AG04449 (cell line): ENCODE measurements around the gene WWP2.

Source experiments
- CTCF ChIA-PET: fragments of 350-600 bp; formaldehyde crosslinking; extraction: SDS; loops from one replicate; lab custom pipeline; 2021; ENCODE audit warnings: antibody characterized with exemption; lab: Yijun Ruan, JAX
- POLR2A ChIA-PET: fragments of 400-600, 350-600 bp; formaldehyde crosslinking; extraction: SDS; loops from one replicate; lab custom pipeline; 2020; ENCODE audit warnings: antibody characterized with exemption, inconsistent platforms; lab: Yijun Ruan, JAX
- DNase-seq: peaks from one replicate; pipeline ENCODE4 v3.0.0-alpha.2; 2010; ENCODE audit warnings: low read depth, low spot score
- H3K4me3 ChIP-seq: 2 replicates; pipeline ENCODE4 v1.5.1; 2011; ENCODE audit warnings: low read depth, mild to moderate bottlenecking, control low read depth, low read length
- TF ChIP-seq, protein P1 (sequence below): IDR thresholded peaks from one replicate; pipeline ENCODE4 v1.5.1; 2011; ENCODE audit warnings: mild to moderate bottlenecking, moderate library complexity, low read length, control low read depth, inconsistent platforms; ENCODE audit not compliant: insufficient read depth; ENCODE audit errors: missing control alignments

The WWP2 gene

DNA sequence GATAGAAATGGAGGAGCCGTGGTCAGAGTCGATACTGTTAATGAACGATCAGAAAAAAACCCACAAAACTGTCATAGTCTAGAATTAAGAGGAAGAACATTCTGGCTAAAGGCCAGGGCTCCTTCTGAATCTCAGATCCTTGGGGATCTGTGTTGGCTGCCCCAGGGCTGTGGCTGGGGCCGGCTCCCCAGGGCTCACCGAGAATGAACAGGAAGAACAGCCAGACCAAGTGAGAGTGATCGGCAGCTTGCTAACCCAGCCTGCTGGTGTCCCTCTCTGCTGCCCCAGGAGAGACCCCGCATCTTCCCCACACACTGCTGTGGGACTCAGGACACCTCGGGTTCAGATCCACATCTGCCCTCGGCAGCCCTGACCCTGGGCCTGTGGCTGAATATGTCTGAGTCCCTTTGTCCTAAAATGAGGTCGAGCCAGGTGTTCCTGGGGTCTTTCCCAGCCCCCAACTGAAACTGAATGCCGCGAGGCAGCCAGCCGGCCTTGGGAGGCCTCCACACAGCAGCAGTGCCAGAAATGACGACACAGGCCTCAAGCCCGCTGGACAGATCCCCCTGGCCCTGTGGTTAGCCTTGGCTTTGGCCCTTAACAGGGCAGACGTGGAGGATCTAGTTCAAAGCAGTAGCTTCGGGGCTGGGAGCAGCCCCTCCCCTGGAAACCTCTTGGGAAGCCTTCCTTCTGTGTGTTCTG is 165.1 kb downstream of the WWP2 start:
- ChIA-PET POLR2A (no interaction called here), CTCF (interaction anchor here (0.9 to 23.1 kb wide), 8 partner anchors 9 to 173 kb away, joined by 3 to 598 read pairs (median 6); partner anchors contain the start of gene NOB1)
- DNase-seq, result no peak
- TF ChIP-seq, protein P1, sequence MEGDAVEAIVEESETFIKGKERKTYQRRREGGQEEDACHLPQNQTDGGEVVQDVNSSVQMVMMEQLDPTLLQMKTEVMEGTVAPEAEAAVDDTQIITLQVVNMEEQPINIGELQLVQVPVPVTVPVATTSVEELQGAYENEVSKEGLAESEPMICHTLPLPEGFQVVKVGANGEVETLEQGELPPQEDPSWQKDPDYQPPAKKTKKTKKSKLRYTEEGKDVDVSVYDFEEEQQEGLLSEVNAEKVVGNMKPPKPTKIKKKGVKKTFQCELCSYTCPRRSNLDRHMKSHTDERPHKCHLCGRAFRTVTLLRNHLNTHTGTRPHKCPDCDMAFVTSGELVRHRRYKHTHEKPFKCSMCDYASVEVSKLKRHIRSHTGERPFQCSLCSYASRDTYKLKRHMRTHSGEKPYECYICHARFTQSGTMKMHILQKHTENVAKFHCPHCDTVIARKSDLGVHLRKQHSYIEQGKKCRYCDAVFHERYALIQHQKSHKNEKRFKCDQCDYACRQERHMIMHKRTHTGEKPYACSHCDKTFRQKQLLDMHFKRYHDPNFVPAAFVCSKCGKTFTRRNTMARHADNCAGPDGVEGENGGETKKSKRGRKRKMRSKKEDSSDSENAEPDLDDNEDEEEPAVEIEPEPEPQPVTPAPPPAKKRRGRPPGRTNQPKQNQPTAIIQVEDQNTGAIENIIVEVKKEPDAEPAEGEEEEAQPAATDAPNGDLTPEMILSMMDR, result no peak
- H3K4me3 ChIP-seq, result no peak overlapping the region

DNA sequence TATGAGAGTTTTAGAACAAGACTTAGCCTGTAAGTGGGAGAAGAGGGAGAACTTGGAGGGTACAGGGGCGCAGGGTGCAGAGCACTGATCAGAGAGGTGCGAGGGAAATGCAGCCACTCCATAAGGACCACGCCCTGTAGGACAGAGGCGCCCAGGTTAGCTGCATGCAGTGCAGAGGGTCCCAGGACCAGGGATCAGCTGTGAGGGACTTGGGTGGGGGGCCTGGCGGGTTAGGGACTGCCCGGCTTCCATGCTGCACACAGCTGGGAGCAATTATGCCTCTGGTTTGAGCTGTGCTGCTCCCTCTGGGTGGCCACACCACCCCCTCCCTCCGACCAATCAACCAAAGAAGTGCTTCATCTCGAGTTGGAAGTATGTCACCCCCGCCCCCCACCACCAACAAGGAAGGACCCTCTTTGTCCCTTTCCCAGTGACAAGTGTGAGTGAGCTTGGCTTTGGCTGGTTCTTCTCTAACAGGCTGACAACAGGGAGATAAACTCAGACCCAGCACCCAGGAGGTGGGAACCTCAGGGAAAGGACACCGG is 166.8 kb downstream of the WWP2 start:
- no peak for DNase-seq
- ChIA-PET POLR2A (no interaction called here), CTCF (interaction anchor here (0.6 to 23.1 kb wide), 20 partner anchors 10 to 220 kb away, joined by 3 to 598 read pairs (median 10); partner anchors contain the start of gene NOB1)
- H3K4me3 ChIP-seq, result no peak overlapping the region
- TF ChIP-seq, protein P1, result no peak

DNA sequence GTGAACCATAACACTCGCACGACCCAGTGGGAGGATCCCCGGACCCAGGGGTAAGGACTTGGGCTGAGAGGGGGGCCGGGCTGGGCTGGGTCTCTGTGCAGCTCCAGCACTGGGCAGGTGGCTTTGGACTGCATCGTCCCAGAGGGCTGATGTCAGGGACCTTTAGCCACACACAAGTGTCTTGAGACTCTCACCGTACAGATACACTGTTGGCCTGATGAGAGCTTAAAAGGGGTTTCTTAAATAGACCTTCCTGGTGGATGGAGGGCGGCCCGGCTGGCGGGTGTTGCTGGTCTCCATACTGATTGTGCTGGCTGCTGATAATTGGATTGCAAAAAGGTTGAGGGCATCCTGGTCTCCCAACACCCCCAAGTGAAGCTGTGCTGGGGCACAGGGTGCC is 167.3 kb downstream of the WWP2 start:
- DNase-seq, result no peak
- TF ChIP-seq, protein P1, result no peak
- ChIA-PET CTCF (interaction anchor here (0.6 to 23.1 kb wide), 30 partner anchors 11 to 509 kb away, joined by 3 to 598 read pairs (median 8); partner anchors contain the start of gene NOB1), POLR2A (no interaction called here)
- no peak overlapping the region for H3K4me3 ChIP-seq

DNA sequence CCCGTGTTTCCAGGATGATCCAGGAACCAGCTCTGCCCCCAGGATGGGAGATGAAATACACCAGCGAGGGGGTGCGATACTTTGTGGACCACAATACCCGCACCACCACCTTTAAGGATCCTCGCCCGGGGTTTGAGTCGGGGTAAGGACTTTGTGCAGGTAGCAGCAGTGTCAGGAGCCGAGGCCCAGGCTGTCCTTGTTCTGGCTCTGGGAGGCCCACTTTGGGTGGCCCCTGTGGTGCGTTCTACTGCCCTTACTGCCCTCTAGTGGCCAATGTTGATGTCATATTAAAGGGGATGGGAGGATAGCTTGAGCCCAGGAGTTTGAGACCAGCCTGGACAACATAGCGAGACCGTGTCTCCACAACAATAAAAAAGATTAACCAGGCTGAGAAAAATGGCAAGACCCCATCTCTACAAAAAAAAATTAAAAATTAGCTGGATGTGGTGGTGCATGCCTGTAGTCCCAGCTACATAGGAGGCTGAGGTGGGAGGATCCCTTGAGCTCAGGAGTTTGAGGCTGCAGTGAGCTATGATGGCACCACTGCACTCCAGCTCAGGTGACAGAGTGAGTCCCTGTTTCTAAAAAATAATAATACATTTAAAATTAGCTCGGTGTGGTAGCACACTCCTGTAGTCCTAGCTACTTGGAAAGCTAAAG is 168.1 kb downstream of the WWP2 start:
- ChIA-PET POLR2A (no interaction called here), CTCF (interaction anchor here (0.6 to 23.1 kb wide), 46 partner anchors 8 to 509 kb away, joined by 3 to 598 read pairs (median 5); partner anchors contain the start of gene NOB1)
- DNase-seq, result no peak
- H3K4me3 ChIP-seq, result no peak overlapping the region
- TF ChIP-seq, protein P1, result peak; percentile 71

DNA sequence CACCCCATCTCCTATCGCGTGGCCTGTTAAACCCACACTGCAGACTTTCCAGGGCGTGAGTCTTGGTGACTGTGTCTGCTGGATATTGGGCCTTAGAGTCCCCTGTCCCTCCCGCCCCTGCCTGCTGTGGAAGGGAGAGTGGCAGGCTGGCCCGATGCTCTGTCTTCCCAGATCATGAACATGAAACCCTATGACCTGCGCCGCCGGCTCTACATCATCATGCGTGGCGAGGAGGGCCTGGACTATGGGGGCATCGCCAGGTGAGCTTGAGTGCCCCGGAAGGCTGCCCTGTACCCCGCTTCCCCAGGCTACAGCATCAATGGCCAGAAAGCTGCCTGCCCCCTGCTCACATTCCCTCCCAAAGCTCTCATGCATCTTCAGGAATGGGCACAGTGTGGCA is 169.5 kb downstream of the WWP2 start:
- no peak overlapping the region for H3K4me3 ChIP-seq
- TF ChIP-seq, protein P1, result no peak
- POLR2A ChIA-PET, result no interaction called here
- DNase-seq, result no peak
- CTCF ChIA-PET, result interaction anchor here (1.1 to 23.1 kb wide), 6 partner anchors 13 to 177 kb away, joined by 3 to 598 read pairs (median 27); partner anchors contain the start of gene NOB1

DNA sequence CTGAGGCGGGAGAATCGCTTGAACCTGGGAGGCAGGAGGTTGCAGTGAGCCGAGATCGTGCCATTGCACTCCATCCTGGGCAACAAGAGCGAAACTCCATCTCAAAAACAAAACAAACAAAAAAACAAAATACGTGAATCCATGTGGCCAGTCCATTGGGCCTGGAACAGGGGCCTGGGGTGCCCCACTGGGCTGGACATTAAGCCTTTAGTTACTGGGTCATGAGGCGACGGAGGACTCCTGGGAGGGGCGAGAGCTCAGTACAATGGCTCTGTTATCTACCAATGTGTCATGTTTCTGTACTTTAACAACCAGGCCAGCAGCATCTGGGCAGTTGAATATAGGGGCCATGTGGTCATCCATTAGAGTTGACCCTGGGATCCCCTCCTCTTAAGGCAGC is 170.1 kb downstream of the WWP2 start:
- POLR2A ChIA-PET, result no interaction called here
- DNase-seq, result no peak
- CTCF ChIA-PET, result interaction anchor here (1.1 to 23.1 kb wide), 4 partner anchors 13 to 178 kb away, joined by 3 to 598 read pairs (median 53); partner anchors contain the start of gene NOB1
- TF ChIP-seq, protein P1, result no peak
- no peak overlapping the region for H3K4me3 ChIP-seq
